Activated T-helper 17 cell treated with anti-CD3 and anti-CD28 coated beads, Interleukin-2, amount 50 U/mL, for 72 hours (primary cell): Measurements from ENCODE around the gene NOP9. TPM values are rescaled to one million over a fixed set of nuclear protein-coding genes. Genes with fewer than 3 reads are reported as not detected.

Experiments used
- ATAC-seq: fragments of 150-1000 bp; cut with Tn5 transposase; replicated peaks from 2 replicates; pipeline ENCODE4 v1.10.0; 2021; ENCODE audit warnings: mild to moderate bottlenecking, moderate library complexity
- H3K27ac Mint-ChIP-seq: one replicate; pipeline ENCODE4 v1.8.0; 2022; ENCODE audit warnings: mixed read lengths
- H3K27me3 Mint-ChIP-seq: one replicate; pipeline ENCODE4 v1.8.0; 2022; ENCODE audit warnings: mixed read lengths
- H3K36me3 Mint-ChIP-seq: one replicate; pipeline ENCODE4 v1.8.0; 2022; ENCODE audit warnings: low read depth, mild to moderate bottlenecking, mixed read lengths
- H3K4me1 Mint-ChIP-seq: one replicate; pipeline ENCODE4 v1.8.0; 2022; ENCODE audit warnings: mixed read lengths
- H3K4me3 Mint-ChIP-seq: one replicate; pipeline ENCODE4 v1.8.0; 2022; ENCODE audit warnings: mild to moderate bottlenecking, mixed read lengths
- H3K9me3 Mint-ChIP-seq: one replicate; pipeline ENCODE4 v1.8.0; 2022; ENCODE audit warnings: mixed read lengths
- total RNA-seq, 2 donors: library from RNA; stranded (reverse); gene quantifications; one replicate each; pipeline ENCODE4 v1.2.3, GENCODE V29; 2022

NOP9 gene
- total RNA-seq, 2 donors from 2014 or later, result 21.2 to 42.2 TPM

DNA sequence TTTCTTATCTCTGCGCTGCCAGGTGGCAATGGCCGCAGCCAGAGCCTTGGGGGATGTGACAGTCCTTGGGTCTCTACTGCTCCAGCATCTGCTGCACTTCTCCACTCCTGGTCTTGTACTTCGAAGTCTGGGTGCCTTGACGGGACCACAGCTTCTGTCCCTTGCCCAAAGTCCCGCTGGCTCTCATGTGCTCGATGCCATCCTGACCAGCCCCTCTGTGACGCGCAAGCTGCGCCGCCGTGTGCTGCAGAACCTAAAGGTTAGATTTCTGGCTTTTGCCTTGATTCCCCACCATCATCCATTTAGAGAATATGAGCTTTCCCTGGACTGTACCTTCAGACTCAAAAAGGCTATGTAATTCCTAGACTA is 4.4 kb downstream of the NOP9 start:
- no peaks in the 10 kb centered on the region for H3K27me3 Mint-ChIP-seq
- ATAC-seq, result no peak
- no peaks in the 10 kb centered on the region for H3K9me3 Mint-ChIP-seq
- peaks cover 21% of the 10 kb centered on the region for H3K4me1 Mint-ChIP-seq
- H3K4me3 Mint-ChIP-seq, result no peak overlapping the region
- H3K36me3 Mint-ChIP-seq, result peaks cover 89% of the 10 kb centered on the region
- no peak overlapping the region for H3K27ac Mint-ChIP-seq

DNA sequence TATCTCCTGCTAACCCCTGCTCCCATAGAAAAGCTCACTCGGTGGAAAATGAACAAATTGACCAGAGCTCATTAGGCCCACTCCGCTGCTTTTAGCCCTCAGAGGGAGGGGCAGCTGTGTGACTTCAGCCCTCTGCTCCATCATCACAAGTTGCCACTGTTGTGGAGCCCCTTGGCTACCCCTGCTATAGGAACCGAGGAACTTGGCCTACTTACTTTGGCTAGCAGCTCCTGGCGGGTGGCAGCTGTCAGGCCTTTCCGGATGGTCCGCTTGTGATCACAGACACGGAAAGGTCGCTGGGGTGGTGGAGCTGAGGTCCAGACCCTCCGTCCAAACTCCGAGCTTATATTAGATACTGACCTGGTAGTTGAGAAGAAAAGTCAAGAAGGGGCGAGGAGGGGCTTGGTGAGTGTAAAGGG is 7.5 kb downstream of the NOP9 start:
- Mint-ChIP-seq H3K27ac (peak overlapping the region; percentile 68), H3K4me3 (no peak overlapping the region), H3K27me3 (no peaks in the 10 kb centered on the region), H3K4me1 (peaks cover 29% of the 10 kb centered on the region), H3K9me3 (no peaks in the 10 kb centered on the region), H3K36me3 (peaks cover 74% of the 10 kb centered on the region)
- no peak for ATAC-seq

- Mint-ChIP-seq H3K27ac (peak within 1 kb of the TSS; percentile 68), H3K36me3 (peaks cover 68% of the 10 kb centered on the region), H3K9me3 (no peaks in the 10 kb centered on the region), H3K4me3 (no peak within 1 kb of the TSS), H3K27me3 (no peaks in the 10 kb centered on the region), H3K4me1 (peaks cover 35% of the 10 kb centered on the region)
- ATAC-seq, result peak; percentile 27
Measured at GRCh38 chr14:24307575-24308341, 8.1 kb downstream of the NOP9 start, which contains the start of gene CIDEB. Gene CIDEB, minus strand, starts transcription at chr14:24307977. Its CDS starts 119 bp downstream, at chr14:24307858.

DNA sequence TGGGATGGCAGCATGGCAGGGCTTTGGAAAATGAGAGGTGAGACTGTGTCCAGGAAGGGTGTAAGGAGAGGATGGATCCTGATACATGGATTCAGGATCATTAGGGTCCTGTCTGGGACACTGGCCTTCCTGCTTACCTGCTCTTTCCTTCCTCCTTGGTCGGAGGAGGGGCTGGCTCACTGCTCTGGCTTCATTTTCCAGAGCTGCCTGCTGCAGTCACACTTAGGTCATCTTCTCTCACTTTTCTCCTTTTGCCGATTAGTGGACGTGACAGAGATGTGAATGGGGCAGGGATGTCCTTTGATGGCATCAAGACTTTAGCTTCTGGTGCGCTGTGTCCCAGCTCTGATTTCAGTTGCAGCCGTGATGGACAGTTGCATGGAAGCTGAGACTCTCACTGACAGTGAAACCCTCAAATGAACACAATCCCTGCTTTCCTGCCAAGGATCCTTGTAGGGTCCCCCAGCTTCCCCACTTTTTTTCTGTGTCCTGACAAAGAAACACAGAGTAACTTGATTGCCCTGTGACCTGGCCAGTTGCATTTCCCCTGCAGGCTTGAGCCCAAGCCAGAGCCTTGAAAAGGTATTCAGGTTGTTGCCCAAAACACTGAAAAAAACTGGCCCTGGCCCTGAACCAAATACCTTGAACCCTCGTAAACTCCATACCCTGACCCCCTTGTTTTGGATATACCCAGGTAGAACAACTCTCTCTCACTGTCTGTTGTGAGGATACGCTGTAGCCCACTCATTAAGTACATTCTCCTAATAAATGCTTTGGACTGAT is 8.9 kb downstream of the NOP9 start:
- no peak for ATAC-seq
- Mint-ChIP-seq H3K4me1 (peaks cover 41% of the 10 kb centered on the region), H3K36me3 (peaks cover 60% of the 10 kb centered on the region), H3K9me3 (no peaks in the 10 kb centered on the region), H3K27me3 (no peaks in the 10 kb centered on the region), H3K4me3 (no peak overlapping the region), H3K27ac (peak overlapping the region; percentile 68)

- ATAC-seq, result no peak
- Mint-ChIP-seq H3K27ac (peak within 1 kb of the TSS; percentile 51), H3K4me1 (peaks cover 52% of the 10 kb centered on the region), H3K4me3 (peak within 1 kb of the TSS; percentile 87), H3K36me3 (peaks cover 48% of the 10 kb centered on the region), H3K9me3 (no peaks in the 10 kb centered on the region), H3K27me3 (no peaks in the 10 kb centered on the region)
Measured at GRCh38 chr14:24309538-24310264, 10.1 kb downstream of the NOP9 start, which contains the start of gene LTB4R2. Gene LTB4R2, plus strand, starts transcription at chr14:24310140. Its CDS starts 525 bp downstream, at chr14:24310665.

- Mint-ChIP-seq H3K27ac (peak overlapping the region; percentile 50), H3K4me1 (peaks cover 52% of the 10 kb centered on the region), H3K36me3 (peaks cover 43% of the 10 kb centered on the region), H3K4me3 (peak overlapping the region; percentile 87), H3K9me3 (no peaks in the 10 kb centered on the region), H3K27me3 (no peaks in the 10 kb centered on the region)
- ATAC-seq, result no peak
Measured at GRCh38 chr14:24310265-24310645, 10.6 kb downstream of the NOP9 start.

DNA sequence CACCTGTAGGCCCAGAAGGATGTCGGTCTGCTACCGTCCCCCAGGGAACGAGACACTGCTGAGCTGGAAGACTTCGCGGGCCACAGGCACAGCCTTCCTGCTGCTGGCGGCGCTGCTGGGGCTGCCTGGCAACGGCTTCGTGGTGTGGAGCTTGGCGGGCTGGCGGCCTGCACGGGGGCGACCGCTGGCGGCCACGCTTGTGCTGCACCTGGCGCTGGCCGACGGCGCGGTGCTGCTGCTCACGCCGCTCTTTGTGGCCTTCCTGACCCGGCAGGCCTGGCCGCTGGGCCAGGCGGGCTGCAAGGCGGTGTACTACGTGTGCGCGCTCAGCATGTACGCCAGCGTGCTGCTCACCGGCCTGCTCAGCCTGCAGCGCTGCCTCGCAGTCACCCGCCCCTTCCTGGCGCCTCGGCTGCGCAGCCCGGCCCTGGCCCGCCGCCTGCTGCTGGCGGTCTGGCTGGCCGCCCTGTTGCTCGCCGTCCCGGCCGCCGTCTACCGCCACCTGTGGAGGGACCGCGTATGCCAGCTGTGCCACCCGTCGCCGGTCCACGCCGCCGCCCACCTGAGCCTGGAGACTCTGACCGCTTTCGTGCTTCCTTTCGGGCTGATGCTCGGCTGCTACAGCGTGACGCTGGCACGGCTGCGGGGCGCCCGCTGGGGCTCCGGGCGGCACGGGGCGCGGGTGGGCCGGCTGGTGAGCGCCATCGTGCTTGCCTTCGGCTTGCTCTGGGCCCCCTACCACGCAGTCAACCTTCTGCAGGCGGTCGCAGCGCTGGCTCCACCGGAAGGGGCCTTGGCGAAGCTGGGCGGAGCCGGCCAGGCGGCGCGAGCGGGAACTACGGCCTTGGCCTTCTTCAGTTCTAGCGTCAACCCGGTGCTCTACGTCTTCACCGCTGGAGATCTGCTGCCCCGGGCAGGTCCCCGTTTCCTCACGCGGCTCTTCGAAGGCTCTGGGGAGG is 11.3 kb downstream of the NOP9 start, which contains the start of gene LTB4R:
Gene LTB4R, plus strand, starts transcription at position 857 of the 959 bp plus-strand sequence. CDS start 4,150 bp downstream, outside the sequence.
- ATAC-seq, result peak; percentile 81
- peak within 1 kb of the TSS; percentile 87 for H3K4me3 Mint-ChIP-seq
- peaks cover 36% of the 10 kb centered on the region for H3K36me3 Mint-ChIP-seq
- peaks cover 52% of the 10 kb centered on the region for H3K4me1 Mint-ChIP-seq
- H3K27ac Mint-ChIP-seq, result peak within 1 kb of the TSS; percentile 86
- no peaks in the 10 kb centered on the region for H3K9me3 Mint-ChIP-seq
- no peaks in the 10 kb centered on the region for H3K27me3 Mint-ChIP-seq

DNA sequence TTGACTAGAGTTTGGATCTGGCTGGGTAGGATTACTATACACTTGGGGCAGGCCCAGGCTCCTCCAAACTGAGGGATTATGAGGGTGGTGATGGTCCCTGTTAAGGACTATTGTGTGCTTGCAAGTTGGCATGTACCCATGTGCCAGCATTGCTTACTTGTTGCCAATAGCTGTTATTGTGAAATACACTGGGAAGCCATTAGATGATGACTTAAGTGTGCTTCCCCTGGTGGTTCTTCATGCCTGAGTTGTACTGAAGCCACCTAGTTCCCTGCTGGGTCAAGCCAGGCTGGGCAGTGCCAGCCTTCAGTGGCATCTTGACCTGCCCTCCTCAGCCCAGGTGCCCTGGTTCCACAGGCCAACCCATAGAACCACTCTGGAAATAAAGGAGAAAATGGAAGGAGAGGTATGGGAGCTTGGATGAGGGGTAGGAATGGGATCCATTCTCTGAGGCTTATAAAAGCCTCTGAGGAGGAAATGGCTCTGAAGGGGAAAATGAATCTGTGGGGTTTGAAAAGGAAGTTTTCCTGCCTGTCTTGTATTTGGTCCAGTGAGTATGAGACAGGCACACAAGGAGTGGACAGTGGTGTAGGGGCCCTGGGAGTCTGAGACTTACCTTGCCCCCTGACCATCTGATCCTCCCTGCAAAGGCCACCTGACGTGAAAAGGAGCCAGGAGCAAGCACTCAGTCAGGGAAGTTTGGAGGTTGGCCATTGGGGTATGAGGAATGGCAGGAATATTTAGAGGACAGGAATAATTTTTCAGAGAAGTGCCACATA is 12.4 kb downstream of the NOP9 start:
- Mint-ChIP-seq H3K4me3 (peak overlapping the region; percentile 87), H3K9me3 (no peaks in the 10 kb centered on the region), H3K27ac (peak overlapping the region; percentile 86), H3K36me3 (peaks cover 25% of the 10 kb centered on the region), H3K4me1 (peaks cover 53% of the 10 kb centered on the region), H3K27me3 (no peaks in the 10 kb centered on the region)
- no peak for ATAC-seq

GRCh38 chr14:24312736-24313507 is 13.3 kb downstream of the NOP9 start:
- peak overlapping the region; percentile 87 for H3K4me3 Mint-ChIP-seq
- peak overlapping the region; percentile 86 for H3K27ac Mint-ChIP-seq
- H3K27me3 Mint-ChIP-seq, result no peaks in the 10 kb centered on the region
- H3K36me3 Mint-ChIP-seq, result peaks cover 16% of the 10 kb centered on the region
- H3K9me3 Mint-ChIP-seq, result no peaks in the 10 kb centered on the region
- H3K4me1 Mint-ChIP-seq, result peaks cover 55% of the 10 kb centered on the region
- ATAC-seq, result peak; percentile 13

DNA sequence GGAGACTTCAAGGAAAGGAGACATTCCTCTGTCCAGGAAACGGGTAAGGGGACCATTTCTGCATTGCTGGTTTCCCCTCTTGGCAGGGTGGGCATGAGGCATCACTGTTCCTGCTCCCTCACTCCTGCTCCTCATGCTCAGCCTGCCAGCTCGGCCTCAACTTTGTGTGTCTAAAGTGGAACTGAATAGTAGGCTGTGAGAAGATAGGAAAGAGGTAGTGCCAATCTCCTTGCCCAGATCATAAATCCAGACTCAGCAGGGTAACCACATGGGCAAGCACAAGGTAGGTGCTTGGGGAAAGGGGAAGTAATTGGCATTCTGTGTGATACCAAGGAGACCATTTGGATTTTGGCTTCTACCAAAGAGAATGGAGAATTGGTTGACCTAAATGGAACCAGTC is 14.3 kb downstream of the NOP9 start:
- Mint-ChIP-seq H3K27ac (peak overlapping the region; percentile 86), H3K36me3 (peaks cover 7% of the 10 kb centered on the region), H3K27me3 (no peaks in the 10 kb centered on the region), H3K4me1 (peaks cover 49% of the 10 kb centered on the region), H3K4me3 (peak overlapping the region; percentile 87), H3K9me3 (no peaks in the 10 kb centered on the region)
- ATAC-seq, result no peak

DNA sequence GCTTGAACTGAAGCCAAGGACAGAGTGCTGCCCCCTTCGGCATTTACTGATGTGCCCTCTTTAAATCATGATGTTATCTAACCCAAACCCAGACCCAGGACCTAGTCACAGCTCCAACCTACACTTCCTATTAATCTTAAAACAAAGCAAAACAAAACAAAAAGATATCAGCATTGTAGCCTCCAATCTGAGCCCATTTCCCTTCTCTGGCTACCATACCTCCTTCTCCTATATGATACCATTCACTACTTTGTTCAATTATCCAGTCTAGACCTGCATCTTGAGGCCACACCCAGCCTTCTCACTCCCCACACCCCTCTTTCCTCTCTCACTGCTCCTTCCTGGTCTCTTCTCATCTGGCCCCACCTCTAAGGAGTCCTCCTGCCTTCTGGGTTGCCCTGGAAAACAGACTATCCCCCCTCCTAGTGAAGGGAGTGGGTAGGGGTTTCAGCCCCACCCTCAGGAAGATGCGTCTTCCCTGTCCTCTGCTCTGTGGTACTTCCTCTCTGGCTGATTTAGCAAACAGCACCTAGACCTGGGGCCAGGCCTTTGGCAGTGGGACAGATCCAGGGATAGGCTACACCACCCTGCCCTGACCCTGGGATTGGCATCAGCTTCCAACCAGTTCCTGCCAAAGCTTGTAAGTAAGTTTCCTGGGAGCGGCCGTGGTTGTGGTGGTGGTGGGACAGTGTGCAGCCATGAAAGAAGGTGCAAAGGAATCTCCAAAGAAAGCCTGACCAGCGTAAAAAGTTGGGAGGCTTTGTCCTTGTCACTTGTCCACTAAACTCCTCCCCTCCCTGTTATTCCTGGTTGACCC is 14.9 kb downstream of the NOP9 start:
- Mint-ChIP-seq H3K9me3 (no peaks in the 10 kb centered on the region), H3K27me3 (peaks cover 4% of the 10 kb centered on the region), H3K4me1 (peaks cover 46% of the 10 kb centered on the region), H3K4me3 (peak overlapping the region; percentile 87), H3K36me3 (peaks cover under 1% of the 10 kb centered on the region), H3K27ac (peak overlapping the region; percentile 86)
- ATAC-seq, result no peak
